ENCODE measurements around the gene TSC22D4. TPM values are rescaled to one million over a fixed set of nuclear protein-coding genes. Genes with fewer than 3 reads are reported as not detected.

The TSC22D4 gene
- total RNA-seq, 3 donors from 2014 or later (not counting 1 experiment from before 2014, with no cell fraction given): 140 to 173 (median 168) TPM

GRCh38 chr7:100483090-100483721, 4.2 kb upstream of the TSC22D4 start:
- H3K4me3 Mint-ChIP-seq: peak overlapping the region; percentile 86
- peak; percentile 62 to 81 (median 66) for ATAC-seq
- peaks cover 5 to 15% of the 10 kb centered on the region in 2 donors for H3K4me1 Mint-ChIP-seq
- WGBS (ENCODE audit: insufficient coverage): under 1% methylated on average over 79 of the region's 79 CpGs
- H3K4me1 ChIP-seq (ENCODE audit: control insufficient read depth, insufficient read depth, low read length): peaks cover 25% of the 10 kb centered on the region
- peak; percentile 79 to 89 for DNase-seq
- peak overlapping the region; percentile 29 for H3K4me3 ChIP-seq (ENCODE audit: low read length)
- H3K9me3 ChIP-seq (ENCODE audit: control insufficient read depth, insufficient read depth, low read length): no peaks in the 10 kb centered on the region
- no peak overlapping the region for H3K27ac ChIP-seq (ENCODE audit: low read length)
- peak overlapping the region in 1 of 2 donors; percentile 48 for H3K27ac Mint-ChIP-seq
- H3K27me3 Mint-ChIP-seq (ENCODE audit: low read depth in 2 of 2): peaks cover 0 to 2% of the 10 kb centered on the region in 2 donors
- no peaks in the 10 kb centered on the region for H3K36me3 Mint-ChIP-seq
- intact Hi-C loops (cut with micrococcal nuclease): no loop called here
- H3K27me3 ChIP-seq (ENCODE audit: control insufficient read depth, insufficient read depth, low read length): no peaks in the 10 kb centered on the region
- no peaks in the 10 kb centered on the region for H3K36me3 ChIP-seq (ENCODE audit: control insufficient read depth, insufficient read depth, low read length)
- peak; percentile 96 for TF ChIP-seq CTCF (IDR thresholded peaks at IDR 0.05)
- H3K9me3 Mint-ChIP-seq: no peaks in the 10 kb centered on the region

- 54% methylated on average over 14 of the region's 14 CpGs for WGBS (ENCODE audit: insufficient coverage)
- Mint-ChIP-seq H3K4me1 (peaks cover 5 to 19% of the 10 kb centered on the region in 2 donors), H3K27ac (peak overlapping the region in 1 of 2 donors; percentile 48), H3K9me3 (no peaks in the 10 kb centered on the region), H3K27me3 (ENCODE audit: low read depth in 2 of 2) (peaks cover 0 to 2% of the 10 kb centered on the region in 2 donors), H3K4me3 (peak overlapping the region; percentile 86), H3K36me3 (no peaks in the 10 kb centered on the region)
- intact Hi-C loops (cut with micrococcal nuclease): no loop called here
- H3K4me3 ChIP-seq (ENCODE audit: low read length): peak overlapping the region; percentile 29
- no peak overlapping the region for H3K27ac ChIP-seq (ENCODE audit: low read length)
- no peaks in the 10 kb centered on the region for H3K9me3 ChIP-seq (ENCODE audit: control insufficient read depth, insufficient read depth, low read length)
- H3K27me3 ChIP-seq (ENCODE audit: control insufficient read depth, insufficient read depth, low read length): no peaks in the 10 kb centered on the region
- DNase-seq: peak in 1 of 2 donors; percentile 25
- no peak for ATAC-seq
- no peaks in the 10 kb centered on the region for H3K36me3 ChIP-seq (ENCODE audit: control insufficient read depth, insufficient read depth, low read length)
- TF ChIP-seq CTCF (IDR thresholded peaks at IDR 0.05): no peak
- peaks cover 25% of the 10 kb centered on the region for H3K4me1 ChIP-seq (ENCODE audit: control insufficient read depth, insufficient read depth, low read length)
Observed at GRCh38 chr7:100482728-100483089, 3.7 kb upstream of the TSC22D4 start.

GRCh38 chr7:100481466-100481865, 2.5 kb upstream of the TSC22D4 start:
- Mint-ChIP-seq H3K9me3 (no peaks in the 10 kb centered on the region), H3K4me1 (peaks cover 13 to 30% of the 10 kb centered on the region in 2 donors), H3K27me3 (ENCODE audit: low read depth in 2 of 2) (peaks cover 0 to 2% of the 10 kb centered on the region in 2 donors), H3K4me3 (peak overlapping the region; percentile 62), H3K27ac (no peak overlapping the region), H3K36me3 (no peaks in the 10 kb centered on the region)
- H3K27ac ChIP-seq (ENCODE audit: low read length): no peak overlapping the region
- peaks cover 8% of the 10 kb centered on the region for H3K36me3 ChIP-seq (ENCODE audit: control insufficient read depth, insufficient read depth, low read length)
- 100% methylated on average over 1 of the region's 1 CpG for WGBS (ENCODE audit: insufficient coverage)
- intact Hi-C loops (cut with micrococcal nuclease): no loop called here
- no peaks in the 10 kb centered on the region for H3K27me3 ChIP-seq (ENCODE audit: control insufficient read depth, insufficient read depth, low read length)
- no peak for TF ChIP-seq CTCF (IDR thresholded peaks at IDR 0.05)
- H3K4me3 ChIP-seq (ENCODE audit: low read length): no peak overlapping the region
- peak in 1 of 2 donors; percentile 3 for DNase-seq
- H3K9me3 ChIP-seq (ENCODE audit: control insufficient read depth, insufficient read depth, low read length): no peaks in the 10 kb centered on the region
- peaks cover 37% of the 10 kb centered on the region for H3K4me1 ChIP-seq (ENCODE audit: control insufficient read depth, insufficient read depth, low read length)
- ATAC-seq: no peak

Data from natural killer cell (primary cell).